HepG2 (cell line): ENCODE results near the gene PDIA2. TPM values are rescaled to one million over a fixed set of nuclear protein-coding genes. Genes with fewer than 3 reads are reported as not detected.

Source experiments
- ATAC-seq: fragments of 200-7000 bp; cut with Tn5 transposase; 3 replicates; pipeline ENCODE4 v1.9.1; 2020; ENCODE audit warnings: mild to moderate bottlenecking, moderate library complexity
- BruUV-seq: library from RNA; stranded (reverse); fragments of 400-500 nt; replicated peaks from 2 replicates; lab custom pipeline; 2021; lab: Mats Ljungman, UMichigan
- CTCF ChIA-PET: fragments of 300-600 bp; formaldehyde crosslinking; extraction: SDS; loops from one replicate; lab custom pipeline; 2021; ENCODE audit warnings: low total read pairs, inconsistent platforms, low intra/inter-chr PET ratio; lab: Yijun Ruan, JAX
- POLR2A ChIA-PET: fragments of 350-600 bp; sonication (Branson Sonifier 250); formaldehyde crosslinking; loops from one replicate; lab custom pipeline; 2020; ENCODE audit warnings: antibody characterized with exemption, inconsistent platforms; lab: Yijun Ruan, JAX
- DNase-seq: peaks from one replicate; pipeline ENCODE4 v3.0.0-alpha.2; 2015; ENCODE audit warnings: low spot score
- FAIRE-seq: peaks from 3 replicates; lab custom pipeline; 2011; peaks lifted over from hg19 to GRCh38; lab: Jason Lieb, UNC
- H2AFZ ChIP-seq: one replicate; pipeline ENCODE4 v1.6.1; 2011; ENCODE audit warnings: low read length, inconsistent platforms
- H3K27ac ChIP-seq: fragments of 300-600 bp; 3 replicates; pipeline ENCODE4 v1.8.0; 2011; ENCODE audit warnings: mixed run types, mild to moderate bottlenecking, mixed read lengths, low read length, inconsistent platforms; ENCODE audit not compliant: insufficient read depth; ENCODE audit errors: extremely low read length
- H3K27me3 ChIP-seq, 2 experiments: fragments of 200-600 bp in 1 of 2; 2 replicates in 1 of 2; 3 replicates in 1 of 2; pipeline versions ENCODE4 v1.6.0 to v1.8.0; 2011; ENCODE audit warnings: low read length in 2 of 2, mild to moderate bottlenecking in 2 of 2, moderate library complexity in 2 of 2, inconsistent platforms in 1 of 2; ENCODE audit not compliant: insufficient read depth in 2 of 2, control insufficient read depth in 1 of 2
- H3K36me3 ChIP-seq, 2 experiments: fragments of 200-600 bp in 1 of 2; replicated peaks in 1 of 2; 2 replicates in 1 of 2; 3 replicates in 1 of 2; pipeline versions ENCODE4 v1.5.1 to v1.8.0; 2011; ENCODE audit warnings: low read length in 2 of 2, inconsistent platforms in 1 of 2; ENCODE audit not compliant: insufficient read depth in 2 of 2, control insufficient read depth in 1 of 2
- H3K4me1 ChIP-seq: 2 replicates; pipeline ENCODE4 v1.5.1; 2012; ENCODE audit warnings: low read length, inconsistent platforms; ENCODE audit not compliant: insufficient read depth
- H3K4me2 ChIP-seq: 2 replicates; pipeline ENCODE4 v1.6.0; 2011; ENCODE audit warnings: low read depth, low read length, inconsistent platforms
- H3K4me3 ChIP-seq, 3 experiments: fragments of 200-600 bp in 1 of 3; sonication (generic), shearing (Covaris generic) in 1 of 3; replicated peaks in 1 of 3; 2 replicates each; pipeline ENCODE4 v1.5.1; 2011 to 2016; ENCODE audit warnings: low read length in 3 of 3, inconsistent platforms in 2 of 3, low read depth in 2 of 3, mild to moderate bottlenecking in 2 of 3, control low read depth in 1 of 3, mixed read lengths in 1 of 3; ENCODE audit not compliant: insufficient read depth in 1 of 3
- H3K79me2 ChIP-seq: one replicate; pipeline ENCODE4 v1.6.1; 2011; ENCODE audit warnings: low read length, inconsistent platforms; ENCODE audit not compliant: insufficient read depth
- H3K9ac ChIP-seq: 2 replicates; pipeline ENCODE4 v1.6.0; 2011; ENCODE audit warnings: mild to moderate bottlenecking, low read depth, low read length, inconsistent platforms; ENCODE audit not compliant: insufficient read depth
- H3K9me3 ChIP-seq: 2 replicates; pipeline ENCODE4 v1.5.1; 2012; ENCODE audit warnings: mild to moderate bottlenecking, low read length
- H4K20me1 ChIP-seq: 2 replicates; pipeline ENCODE4 v1.6.0; 2011; ENCODE audit warnings: inconsistent platforms, mild to moderate bottlenecking, low read length, moderate library complexity; ENCODE audit not compliant: insufficient read depth
- ARNT ChIP-seq: fragments of 450-650 bp; IDR thresholded peaks from 2 replicates; pipeline ENCODE4 v1.6.1; 2017
- ATM ChIP-seq: fragments of 450-650 bp; IDR thresholded peaks from 2 replicates; pipeline ENCODE4 v1.7.1; 2017; ENCODE audit warnings: mild to moderate bottlenecking, borderline replicate concordance
- CENPT ChIP-seq: sonication (generic); formaldehyde crosslinking; IDR thresholded peaks from 2 replicates; pipeline ENCODE4 v1.8.0; 2022; ENCODE audit warnings: low read depth, mild to moderate bottlenecking, moderate library complexity, missing genetic modification reagents
- FOXA3 ChIP-seq: IDR thresholded peaks from 2 replicates; pipeline ENCODE4 v1.6.1; 2016; ENCODE audit warnings: missing genetic modification reagents, missing compliant biosample characterization
- HHEX ChIP-seq: IDR thresholded peaks from 2 replicates; pipeline ENCODE4 v1.6.1; 2016; ENCODE audit warnings: control low read depth
- HIVEP1 ChIP-seq: sonication (generic); formaldehyde crosslinking; IDR thresholded peaks from 2 replicates; pipeline ENCODE4 v1.4.0; 2020; ENCODE audit warnings: mild to moderate bottlenecking, missing genetic modification reagents
- IRX3 ChIP-seq: sonication (generic); formaldehyde crosslinking; IDR thresholded peaks from 2 replicates; pipeline ENCODE4 v1.8.1; 2023; ENCODE audit warnings: mild to moderate bottlenecking, low read depth, missing genetic modification reagents, borderline replicate concordance
- JARID2 ChIP-seq: sonication (generic); formaldehyde crosslinking; IDR thresholded peaks from 2 replicates; pipeline ENCODE4 v1.8.1; 2023; ENCODE audit warnings: missing genetic modification reagents, inconsistent platforms; ENCODE audit not compliant: insufficient replicate concordance
- KDM5B ChIP-seq: sonication (generic); formaldehyde crosslinking; IDR thresholded peaks from 2 replicates; pipeline ENCODE4 v1.4.0; 2020; ENCODE audit warnings: missing genetic modification reagents, mild to moderate bottlenecking, borderline replicate concordance
- TCF12 ChIP-seq, 2 experiments: fragments of 450-650 bp in 1 of 2; sonication (generic) in 1 of 2; formaldehyde crosslinking in 1 of 2; IDR thresholded peaks; 2 replicates each; pipeline versions ENCODE4 v1.6.1 to v1.8.0; 2017 to 2022; ENCODE audit warnings: antibody characterized with exemption in 1 of 2, mild to moderate bottlenecking in 1 of 2, missing genetic modification reagents in 1 of 2, moderate library complexity in 1 of 2
- TMF1 ChIP-seq: sonication (generic); formaldehyde crosslinking; IDR thresholded peaks from 2 replicates; pipeline ENCODE4 v1.8.1; 2022; ENCODE audit warnings: low read depth, missing genetic modification reagents
- U2AF2 ChIP-seq: fragments of 200-400 bp; formaldehyde crosslinking; IDR thresholded peaks from 2 replicates; pipeline ENCODE4 v1.6.1; 2017; ENCODE audit warnings: low read depth, mild to moderate bottlenecking, low read length
- ZKSCAN8 ChIP-seq: IDR thresholded peaks from 2 replicates; pipeline ENCODE4 v1.6.1; 2016; ENCODE audit warnings: borderline replicate concordance, missing genetic modification reagents, missing compliant biosample characterization
- ZNF549 ChIP-seq: sonication (generic); formaldehyde crosslinking; IDR thresholded peaks from 2 replicates; pipeline ENCODE4 v1.5.0; 2020; ENCODE audit warnings: missing genetic modification reagents
- ZNF564 ChIP-seq: sonication (generic); formaldehyde crosslinking; IDR thresholded peaks from 2 replicates; pipeline ENCODE4 v1.8.1; 2023; ENCODE audit warnings: mild to moderate bottlenecking, missing genetic modification reagents
- ZNF670 ChIP-seq: sonication (generic); formaldehyde crosslinking; IDR thresholded peaks from 2 replicates; pipeline ENCODE4 v1.8.0; 2022; ENCODE audit warnings: mild to moderate bottlenecking, missing genetic modification reagents, borderline replicate concordance
- ZNF790 ChIP-seq: sonication (generic); formaldehyde crosslinking; IDR thresholded peaks from 2 replicates; pipeline ENCODE4 v1.8.0; 2022; ENCODE audit warnings: missing genetic modification reagents, mild to moderate bottlenecking, borderline replicate concordance
- WGBS: methylation state at CpG from one replicate; pipeline ENCODE4 v1.1.6; 2017; ENCODE audit warnings: low lambda C conversion rate; 5-methylcytosine and 5-hydroxymethylcytosine counted together
- in situ Hi-C: cut with HindIII; loops from 2 replicates; pipeline ENCODE4 v1.10.0; 2017; ENCODE audit warnings: low pct_unique_long_range_greater_than_20kb; ENCODE audit not compliant: extremely low pct_ligation_motif_present
- intact Hi-C: fragments of 100-400 bp; cut with micrococcal nuclease; formaldehyde crosslinking; loops from one replicate; pipeline ENCODE4 v1.10.0; 2022; ENCODE audit not compliant: unreplicated experiment
- polyA plus RNA-seq, 8 experiments: library from polyadenylated mRNA; depleted of rRNA in 3 of 8; stranded (reverse) in 7 of 8; unstranded in 1 of 8; fragments of >200 nt; fragmentation: Illumina TruSeq in 4 of 8; extraction: Trizol in 4 of 8; gene quantifications; 2 replicates each; pipeline versions ENCODE4 v1.2.1 to v1.2.3, GENCODE V29; 2011 to 2016; ENCODE audit warnings: low read depth in 4 of 8, missing spikeins in 1 of 8, mixed read lengths in 1 of 8; ENCODE audit not compliant: insufficient read depth in 1 of 8
- total RNA-seq, 5 experiments: library from RNA; depleted of rRNA; stranded (reverse); fragments of >200 nt; fragmentation: Illumina TruSeq; extraction: Trizol; gene quantifications; 2 replicates each; pipeline ENCODE4 v1.2.3, GENCODE V29; 2016; ENCODE audit warnings: low read depth in 1 of 5
- TF ChIP-seq, protein P1 (sequence below): sonication (generic); formaldehyde crosslinking; IDR thresholded peaks from 2 replicates; pipeline ENCODE4 v1.5.0; 2020; ENCODE audit warnings: missing genetic modification reagents
- TF ChIP-seq, protein P2 (sequence below): sonication (generic); formaldehyde crosslinking; IDR thresholded peaks from 2 replicates; pipeline ENCODE4 v1.5.1; 2020; ENCODE audit warnings: mild to moderate bottlenecking, missing genetic modification reagents, borderline replicate concordance

The PDIA2 gene
- total and polyA plus RNA-seq, 2 of the 13 experiments (the other 11 are each of a cell fraction or from before 2014, with no cell fraction given) = 0.35 to 1.9 TPM

DNA sequence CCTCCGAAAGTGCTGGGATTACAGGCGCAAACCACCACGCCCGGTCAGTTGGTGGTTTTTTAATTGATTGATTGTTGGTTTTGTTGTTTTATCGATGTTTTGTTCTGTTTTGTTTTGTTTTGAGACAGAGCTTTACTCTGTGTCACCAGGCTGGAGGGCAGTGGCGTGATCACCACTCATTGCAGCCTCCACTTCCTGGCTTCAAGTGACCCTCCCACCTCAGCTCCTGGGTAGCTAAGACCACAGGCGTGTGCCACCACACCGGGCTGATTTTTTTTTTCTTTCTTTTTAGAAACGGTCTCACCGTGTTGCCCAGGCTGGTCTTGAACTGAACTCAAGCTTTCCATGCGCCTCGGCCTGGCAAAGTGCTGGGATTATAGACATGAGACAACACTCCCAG, 35.9 kb upstream of the PDIA2 start:
- Histone ChIP-seq H3K9me3 (no peaks in the 10 kb centered on the region), H3K79me2 (no peaks in the 10 kb centered on the region), H3K9ac (no peak overlapping the region), H3K27ac (no peak overlapping the region), H3K4me3 (no peak overlapping the region), H3K36me3 (peaks cover 3 to 13% of the 10 kb centered on the region in 2 experiments; a peak in 2 of 5 replicates), H3K27me3 (no peaks in the 10 kb centered on the region), H3K4me2 (no peak overlapping the region), H3K4me1 (peaks cover 9% of the 10 kb centered on the region), H2AFZ (no peak overlapping the region), H4K20me1 (no peaks in the 10 kb centered on the region)
- in situ Hi-C loops (no loop called here), intact Hi-C loops (no loop called here)
- ChIA-PET CTCF (no interaction called here), POLR2A (no interaction called here)
- 96% methylated on average over 12 of the region's 12 CpGs for WGBS
- DNase-seq (no peak), FAIRE-seq (no peak), ATAC-seq (no peak)
- BruUV-seq = no TSS peak
- TF ChIP-seq, protein P1, sequence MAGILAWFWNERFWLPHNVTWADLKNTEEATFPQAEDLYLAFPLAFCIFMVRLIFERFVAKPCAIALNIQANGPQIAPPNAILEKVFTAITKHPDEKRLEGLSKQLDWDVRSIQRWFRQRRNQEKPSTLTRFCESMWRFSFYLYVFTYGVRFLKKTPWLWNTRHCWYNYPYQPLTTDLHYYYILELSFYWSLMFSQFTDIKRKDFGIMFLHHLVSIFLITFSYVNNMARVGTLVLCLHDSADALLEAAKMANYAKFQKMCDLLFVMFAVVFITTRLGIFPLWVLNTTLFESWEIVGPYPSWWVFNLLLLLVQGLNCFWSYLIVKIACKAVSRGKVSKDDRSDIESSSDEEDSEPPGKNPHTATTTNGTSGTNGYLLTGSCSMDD (CRISPR knock-in tag) = no peak
- TF ChIP-seq KDM5B (CRISPR knock-in tag) (no peak), TMF1 (no peak), TCF12 (IDR thresholded peaks at IDR 0.05) (no peak), TCF12 (CRISPR knock-in tag; IDR thresholded peaks at IDR 0.05) (no peak), ZKSCAN8 (CRISPR knock-in tag) (no peak), ARNT (no peak), ZNF790 (no peak), FOXA3 (no peak), ZNF564 (no peak), JARID2 (CRISPR knock-in tag) (no peak), HHEX (CRISPR knock-in tag) (no peak), U2AF2 (no peak), ZNF549 (CRISPR knock-in tag) (no peak), HIVEP1 (no peak), CENPT (no peak), ATM (no peak), ZNF670 (no peak), IRX3 (CRISPR knock-in tag) (no peak)
- TF ChIP-seq, protein P2, sequence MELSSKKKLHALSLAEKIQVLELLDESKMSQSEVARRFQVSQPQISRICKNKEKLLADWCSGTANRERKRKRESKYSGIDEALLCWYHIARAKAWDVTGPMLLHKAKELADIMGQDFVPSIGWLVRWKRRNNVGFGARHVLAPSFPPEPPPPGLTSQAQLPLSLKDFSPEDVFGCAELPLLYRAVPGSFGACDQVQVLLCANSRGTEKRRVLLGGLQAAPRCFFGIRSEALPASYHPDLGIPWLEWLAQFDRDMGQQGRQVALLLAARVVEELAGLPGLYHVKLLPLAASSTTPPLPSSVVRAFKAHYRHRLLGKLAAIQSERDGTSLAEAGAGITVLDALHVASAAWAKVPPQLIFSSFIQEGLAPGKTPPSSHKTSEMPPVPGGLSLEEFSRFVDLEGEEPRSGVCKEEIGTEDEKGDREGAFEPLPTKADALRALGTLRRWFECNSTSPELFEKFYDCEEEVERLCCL (CRISPR knock-in tag) = no peak
